ENCODE measurements around the gene ABCG2. TPM values are rescaled to one million over a fixed set of nuclear protein-coding genes. Genes with fewer than 3 reads are reported as not detected.

The ABCG2 gene
- total and polyA plus RNA-seq, 8 donors = 0.25 to 17.8 (median 0.96) TPM; not detected in 2

DNA sequence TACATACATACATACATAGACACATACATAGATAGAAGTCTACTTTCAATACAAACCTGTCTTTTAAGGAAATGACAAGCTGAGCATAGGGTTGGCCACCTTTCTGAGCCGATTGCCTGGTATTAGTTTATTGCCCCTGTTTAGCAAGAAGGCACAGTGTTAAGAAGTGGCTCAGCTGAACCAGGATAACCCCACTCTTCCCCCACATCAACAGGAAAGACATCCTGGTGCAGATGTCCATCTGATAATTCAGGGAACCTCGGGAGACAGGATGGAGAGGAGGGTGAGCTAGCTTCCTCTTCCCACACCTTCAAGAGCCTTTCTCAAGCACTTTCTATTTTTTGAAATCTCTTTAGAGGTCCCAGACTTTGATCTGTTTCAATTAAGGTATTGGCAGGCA, 98.7 kb downstream of the ABCG2 start:
- H3K4me1 ChIP-seq = no peaks in the 10 kb centered on the region
- H3K27ac ChIP-seq = no peak overlapping the region
- intact Hi-C loops (cut with DNase I; ENCODE audit: low total_unique reads) = no loop called here

GRCh38 chr4:88058295-88058694, 100.1 kb downstream of the ABCG2 start:
- no peak for DNase-seq
- 96 to 99% (median 97%) methylated on average over 3 of the region's 3 CpGs for WGBS, 5 donors
- no peak overlapping the region for H3K27ac ChIP-seq
- TF ChIP-seq POLR2A (IDR thresholded peaks at IDR 0.05) (no peak), POLR2AphosphoS5 (IDR thresholded peaks at IDR 0.05) (no peak), EP300 (IDR thresholded peaks at IDR 0.05) (no peak)
- TF ChIP-seq, protein P1, sequence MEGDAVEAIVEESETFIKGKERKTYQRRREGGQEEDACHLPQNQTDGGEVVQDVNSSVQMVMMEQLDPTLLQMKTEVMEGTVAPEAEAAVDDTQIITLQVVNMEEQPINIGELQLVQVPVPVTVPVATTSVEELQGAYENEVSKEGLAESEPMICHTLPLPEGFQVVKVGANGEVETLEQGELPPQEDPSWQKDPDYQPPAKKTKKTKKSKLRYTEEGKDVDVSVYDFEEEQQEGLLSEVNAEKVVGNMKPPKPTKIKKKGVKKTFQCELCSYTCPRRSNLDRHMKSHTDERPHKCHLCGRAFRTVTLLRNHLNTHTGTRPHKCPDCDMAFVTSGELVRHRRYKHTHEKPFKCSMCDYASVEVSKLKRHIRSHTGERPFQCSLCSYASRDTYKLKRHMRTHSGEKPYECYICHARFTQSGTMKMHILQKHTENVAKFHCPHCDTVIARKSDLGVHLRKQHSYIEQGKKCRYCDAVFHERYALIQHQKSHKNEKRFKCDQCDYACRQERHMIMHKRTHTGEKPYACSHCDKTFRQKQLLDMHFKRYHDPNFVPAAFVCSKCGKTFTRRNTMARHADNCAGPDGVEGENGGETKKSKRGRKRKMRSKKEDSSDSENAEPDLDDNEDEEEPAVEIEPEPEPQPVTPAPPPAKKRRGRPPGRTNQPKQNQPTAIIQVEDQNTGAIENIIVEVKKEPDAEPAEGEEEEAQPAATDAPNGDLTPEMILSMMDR (IDR thresholded peaks at IDR 0.05) = no peak
- no peak overlapping the region for H3K4me3 ChIP-seq
- H3K36me3 ChIP-seq = peaks cover 3 to 74% (median 69%) of the 10 kb centered on the region in 4 donors
- no peaks in the 10 kb centered on the region for H3K4me1 ChIP-seq
- no peaks in the 10 kb centered on the region for H3K9me3 ChIP-seq
- intact Hi-C loops (cut with DNase I; ENCODE audit: low total_unique reads) = no loop called here
- no peaks in the 10 kb centered on the region for H3K27me3 ChIP-seq

More for the DNA sequence above, 98.7 kb downstream of the ABCG2 start:
- Histone ChIP-seq H3K27me3 (no peaks in the 10 kb centered on the region), H3K36me3 (peaks cover 3 to 79% (median 74%) of the 10 kb centered on the region in 4 donors), H3K9me3 (no peaks in the 10 kb centered on the region), H3K4me3 (no peak overlapping the region)
- no peak for DNase-seq
- TF ChIP-seq, protein P1 (IDR thresholded peaks at IDR 0.05) = no peak
- TF ChIP-seq EP300 (IDR thresholded peaks at IDR 0.05) (no peak), POLR2AphosphoS5 (IDR thresholded peaks at IDR 0.05) (no peak), POLR2A (IDR thresholded peaks at IDR 0.05) (no peak)
- 39 to 75% (median 68%) methylated on average over 2 of the region's 2 CpGs for WGBS, 5 donors

DNA sequence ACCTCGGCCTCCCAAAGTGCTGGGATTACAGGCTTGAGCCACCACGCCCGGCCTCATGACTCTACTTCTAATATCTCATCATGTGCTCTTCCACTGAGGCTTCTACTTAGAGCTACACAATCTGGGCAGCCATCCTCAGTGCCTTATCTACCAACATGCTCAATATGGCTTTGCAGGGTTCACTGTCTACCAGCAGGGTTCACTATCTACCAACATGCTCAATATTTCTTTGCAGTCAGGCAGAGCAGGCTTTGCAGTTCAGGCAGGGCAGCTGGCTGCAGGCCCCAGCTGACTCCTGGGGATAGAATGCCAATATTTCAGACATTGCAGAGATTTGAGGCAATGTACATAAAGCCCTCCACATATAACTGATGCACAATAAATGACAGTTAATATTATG, 103.5 kb downstream of the ABCG2 start:
- Histone ChIP-seq H3K27me3 (no peaks in the 10 kb centered on the region), H3K4me1 (no peaks in the 10 kb centered on the region), H3K36me3 (peaks cover 3 to 85% (median 72%) of the 10 kb centered on the region in 4 donors), H3K4me3 (no peak overlapping the region), H3K9me3 (no peaks in the 10 kb centered on the region), H3K27ac (no peak overlapping the region)
- no peak for TF ChIP-seq POLR2A (IDR thresholded peaks at IDR 0.05)
- TF ChIP-seq, protein P1 (IDR thresholded peaks at IDR 0.05) = peak in 4 of 7 experiments; percentile 22 to 37 (median 30)
- intact Hi-C loops (cut with DNase I; ENCODE audit: low total_unique reads) = no loop called here
- 70 to 96% (median 95%) methylated on average over 3 of the region's 3 CpGs for WGBS, 5 donors
- DNase-seq = peak; percentile 26 to 68

DNA sequence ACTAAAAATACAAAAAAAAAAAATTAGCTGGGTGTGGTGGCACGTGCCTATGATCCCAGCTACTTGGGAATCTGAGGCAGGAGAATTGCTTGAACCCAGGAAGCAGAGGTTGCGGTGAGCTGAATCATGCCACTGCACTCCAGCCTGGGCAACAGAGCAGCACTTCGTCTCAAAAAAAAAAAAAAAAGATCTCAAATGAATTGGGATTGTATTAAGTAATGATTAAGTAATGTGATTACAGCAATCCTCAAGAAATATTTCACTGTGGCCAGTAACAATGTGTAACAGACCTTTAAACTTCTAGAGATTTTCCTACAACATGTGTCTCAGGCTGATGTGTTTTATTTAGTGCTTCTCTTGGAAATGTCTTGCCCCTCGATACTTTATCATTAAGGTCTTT, 104.2 kb downstream of the ABCG2 start:
- Histone ChIP-seq H3K27me3 (no peaks in the 10 kb centered on the region), H3K36me3 (peaks cover 3 to 80% (median 69%) of the 10 kb centered on the region in 4 donors), H3K4me3 (no peak overlapping the region), H3K9me3 (no peaks in the 10 kb centered on the region), H3K4me1 (no peaks in the 10 kb centered on the region), H3K27ac (no peak overlapping the region)
- WGBS, 5 donors = 85 to 89% (median 86%) methylated on average over 4 of the region's 4 CpGs
- DNase-seq = no peak
- intact Hi-C loops (cut with DNase I; ENCODE audit: low total_unique reads) = no loop called here
- TF ChIP-seq EP300 (IDR thresholded peaks at IDR 0.05) (no peak), POLR2AphosphoS5 (IDR thresholded peaks at IDR 0.05) (no peak), POLR2A (IDR thresholded peaks at IDR 0.05) (no peak)
- TF ChIP-seq, protein P1 (IDR thresholded peaks at IDR 0.05) = no peak
